WERI-Rb-1 (cell line): ENCODE measurements around the gene CCNL1.
A peak's percentile ranks its signal among the peaks of the same experiment; 100 is the strongest.

Experiments
- DNase-seq: peaks from one replicate; pipeline ENCODE4 v3.0.0-alpha.2; 2020
- H3K27ac ChIP-seq: fragments of 250-450 bp; sonication (Bioruptor Pico); 2 replicates; pipeline ENCODE4 v1.5.1; 2020; ENCODE audit warnings: mild to moderate bottlenecking, moderate library complexity
- H3K27me3 ChIP-seq: fragments of 250-450 bp; sonication (Bioruptor Pico); 2 replicates; pipeline ENCODE4 v1.5.1; 2021; ENCODE audit warnings: mild to moderate bottlenecking, low read depth, moderate library complexity; ENCODE audit not compliant: insufficient read depth, severe bottlenecking
- H3K36me3 ChIP-seq: fragments of 250-450 bp; sonication (Bioruptor Pico); 2 replicates; pipeline ENCODE4 v1.5.1; 2020; ENCODE audit warnings: mild to moderate bottlenecking, moderate library complexity
- H3K4me3 ChIP-seq: 2 replicates; pipeline ENCODE4 v1.5.1; 2011; ENCODE audit warnings: low read depth, mild to moderate bottlenecking, control low read depth, low read length
- H3K9me3 ChIP-seq: fragments of 250-450 bp; sonication (Bioruptor Pico); 2 replicates; pipeline ENCODE4 v1.5.1; 2021; ENCODE audit warnings: mild to moderate bottlenecking, moderate library complexity; ENCODE audit not compliant: severe bottlenecking
- TF ChIP-seq, protein P1 (sequence below): IDR thresholded peaks from 2 replicates; pipeline ENCODE4 v1.5.1; 2011; ENCODE audit warnings: low read depth, mild to moderate bottlenecking, control low read depth, inconsistent platforms, low read length

Gene CCNL1

GRCh38 chr3:157159762-157160657 is at the start of gene CCNL1:
TSS of gene CCNL1 (minus strand) at chr3:157160147. CDS start at chr3:157160094, 53 bp downstream.
- H3K27me3 ChIP-seq, result no peaks in the 10 kb centered on the region
- no peaks in the 10 kb centered on the region for H3K9me3 ChIP-seq
- peak; percentile 95 for DNase-seq
- H3K4me3 ChIP-seq, result peak within 1 kb of the TSS; percentile 100
- peaks cover 49% of the 10 kb centered on the region for H3K36me3 ChIP-seq
- TF ChIP-seq, protein P1, sequence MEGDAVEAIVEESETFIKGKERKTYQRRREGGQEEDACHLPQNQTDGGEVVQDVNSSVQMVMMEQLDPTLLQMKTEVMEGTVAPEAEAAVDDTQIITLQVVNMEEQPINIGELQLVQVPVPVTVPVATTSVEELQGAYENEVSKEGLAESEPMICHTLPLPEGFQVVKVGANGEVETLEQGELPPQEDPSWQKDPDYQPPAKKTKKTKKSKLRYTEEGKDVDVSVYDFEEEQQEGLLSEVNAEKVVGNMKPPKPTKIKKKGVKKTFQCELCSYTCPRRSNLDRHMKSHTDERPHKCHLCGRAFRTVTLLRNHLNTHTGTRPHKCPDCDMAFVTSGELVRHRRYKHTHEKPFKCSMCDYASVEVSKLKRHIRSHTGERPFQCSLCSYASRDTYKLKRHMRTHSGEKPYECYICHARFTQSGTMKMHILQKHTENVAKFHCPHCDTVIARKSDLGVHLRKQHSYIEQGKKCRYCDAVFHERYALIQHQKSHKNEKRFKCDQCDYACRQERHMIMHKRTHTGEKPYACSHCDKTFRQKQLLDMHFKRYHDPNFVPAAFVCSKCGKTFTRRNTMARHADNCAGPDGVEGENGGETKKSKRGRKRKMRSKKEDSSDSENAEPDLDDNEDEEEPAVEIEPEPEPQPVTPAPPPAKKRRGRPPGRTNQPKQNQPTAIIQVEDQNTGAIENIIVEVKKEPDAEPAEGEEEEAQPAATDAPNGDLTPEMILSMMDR, result no peak
- H3K27ac ChIP-seq, result peak within 1 kb of the TSS; percentile 96

DNA sequence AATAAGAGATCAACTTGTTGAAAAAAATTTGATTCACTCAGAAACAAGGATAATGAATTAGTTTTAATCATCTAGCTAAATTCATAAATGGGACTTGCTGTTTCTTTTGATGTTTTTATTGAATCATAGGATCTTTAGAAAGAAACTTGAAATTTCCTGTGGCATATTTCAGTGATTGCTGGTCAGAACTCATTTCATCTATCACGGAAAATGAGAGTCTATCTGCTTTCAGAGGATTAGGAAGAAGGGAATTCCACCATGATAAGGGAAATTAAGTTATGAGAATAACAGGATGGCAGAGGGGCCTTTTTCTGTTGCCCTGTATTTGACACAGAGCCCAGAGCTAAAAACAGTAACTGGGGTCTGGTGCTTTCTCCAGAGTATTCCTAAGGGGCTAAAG is 44.9 kb upstream of the CCNL1 start:
- H3K4me3 ChIP-seq, result no peak overlapping the region
- no peaks in the 10 kb centered on the region for H3K9me3 ChIP-seq
- TF ChIP-seq, protein P1, result no peak
- H3K27ac ChIP-seq, result no peak overlapping the region
- DNase-seq, result no peak
- H3K36me3 ChIP-seq, result no peaks in the 10 kb centered on the region
- H3K27me3 ChIP-seq, result no peaks in the 10 kb centered on the region

DNA sequence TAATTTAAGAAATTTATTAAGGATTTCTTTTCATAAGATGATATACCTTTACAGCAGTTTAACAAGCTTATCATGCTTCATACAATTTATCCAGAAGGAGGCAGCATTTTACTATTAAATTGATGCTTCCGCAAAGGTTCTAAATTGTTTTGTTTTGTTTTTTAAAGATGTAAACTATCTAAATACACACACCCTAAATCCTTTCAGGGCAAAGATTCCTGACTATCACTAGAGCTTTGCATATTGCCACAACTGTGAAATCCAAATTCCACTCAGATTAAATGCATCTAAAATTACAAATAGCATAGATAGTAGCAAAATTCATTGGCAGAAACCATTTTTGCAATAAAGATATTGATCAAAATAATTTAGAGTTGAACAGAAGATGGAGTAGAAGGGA is 44.5 kb upstream of the CCNL1 start:
- H3K27ac ChIP-seq, result no peak overlapping the region
- DNase-seq, result no peak
- TF ChIP-seq, protein P1, result no peak
- no peaks in the 10 kb centered on the region for H3K27me3 ChIP-seq
- no peaks in the 10 kb centered on the region for H3K36me3 ChIP-seq
- no peaks in the 10 kb centered on the region for H3K9me3 ChIP-seq
- no peak overlapping the region for H3K4me3 ChIP-seq

DNA sequence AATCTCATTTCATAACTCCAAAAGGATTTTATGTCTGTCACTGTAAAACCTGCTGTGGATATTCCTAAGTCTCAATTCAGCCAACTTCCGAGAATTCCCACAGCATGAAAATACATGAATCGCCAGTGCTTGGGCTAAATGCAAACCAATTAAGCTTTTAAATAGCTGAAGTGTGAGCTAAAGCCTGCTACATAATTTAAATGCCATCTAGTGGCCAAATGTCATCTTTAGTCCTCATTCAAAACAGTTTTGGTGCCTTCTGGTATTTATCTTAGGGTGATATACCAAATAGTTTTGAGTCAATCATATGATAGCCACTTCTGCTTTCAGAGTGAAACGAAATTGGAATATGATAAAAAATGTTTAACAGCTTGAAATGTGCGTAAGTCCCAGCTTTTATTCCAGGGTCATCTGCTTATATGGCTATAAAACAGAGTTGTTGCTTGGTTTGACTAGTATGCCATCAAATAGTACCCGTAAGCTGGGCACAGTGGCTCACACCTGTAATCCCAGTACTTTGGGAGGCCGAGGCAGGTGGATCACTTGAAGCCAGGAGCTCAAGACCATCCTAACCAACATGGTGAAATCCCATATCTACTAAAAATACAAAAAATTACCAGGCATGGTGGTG is 41.8 kb upstream of the CCNL1 start:
- no peaks in the 10 kb centered on the region for H3K9me3 ChIP-seq
- DNase-seq, result no peak
- H3K27ac ChIP-seq, result no peak overlapping the region
- TF ChIP-seq, protein P1, result peak; percentile 39; the same call in 1 of the 2 replicates
- H3K27me3 ChIP-seq, result no peaks in the 10 kb centered on the region
- H3K36me3 ChIP-seq, result no peaks in the 10 kb centered on the region
- H3K4me3 ChIP-seq, result no peak overlapping the region

DNA sequence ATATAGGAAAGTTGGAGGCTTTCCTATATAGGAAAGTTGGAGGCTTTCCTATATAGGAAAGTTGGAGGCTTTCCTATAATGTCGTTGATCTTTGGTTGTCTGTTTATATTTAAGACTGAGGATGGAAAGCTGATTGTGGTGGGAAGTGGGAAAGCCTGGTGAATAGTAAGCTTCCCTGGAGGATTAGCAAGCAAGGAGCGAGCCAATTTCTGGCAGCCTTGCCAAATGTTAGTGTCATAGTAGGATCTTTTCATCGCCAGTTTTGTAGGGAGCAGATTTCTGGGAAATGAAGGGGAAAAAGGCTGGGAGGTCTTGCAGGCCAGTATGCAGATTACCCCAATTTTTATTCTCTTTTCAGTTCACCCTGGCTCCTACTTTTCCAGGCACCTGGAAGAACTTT is 39.9 kb upstream of the CCNL1 start:
- no peak overlapping the region for H3K4me3 ChIP-seq
- H3K9me3 ChIP-seq, result no peaks in the 10 kb centered on the region
- no peak for DNase-seq
- no peak overlapping the region for H3K27ac ChIP-seq
- H3K36me3 ChIP-seq, result no peaks in the 10 kb centered on the region
- no peaks in the 10 kb centered on the region for H3K27me3 ChIP-seq
- TF ChIP-seq, protein P1, result no peak
